Heart right ventricle (tissue), 16 donors: ENCODE measurements around the gene SMC1A. TPM values are rescaled to one million over a fixed set of nuclear protein-coding genes. Genes with fewer than 3 reads are reported as not detected.
"Not testable (repeated sequence)": the region's sequence is repeated elsewhere in the genome, so short reads cannot be mapped to it uniquely, and the experiment has no call there.

Experiments used
- ATAC-seq, 8 donors: fragments of 200-7000 bp; cut with Tn5 transposase; one replicate each; pipeline ENCODE4 v1.9.1; 2020; ENCODE audit warnings: mild to moderate bottlenecking in 8 of 8, moderate library complexity in 8 of 8, moderate number of reproducible peaks in 1 of 8
- DNase-seq, 2 donors: peaks; one replicate each; pipeline ENCODE4 v3.0.0-alpha.2; 2020
- H3K27ac ChIP-seq, 10 donors: fragments of 200-600 bp; sonication (generic) in 2 of 10; one replicate each; pipeline versions ENCODE4 v1.5.0 to v1.8.0; 2020 to 2022; ENCODE audit warnings: mild to moderate bottlenecking in 3 of 10
- H3K27me3 ChIP-seq, 7 donors: fragments of 200-600 bp; one replicate each; pipeline ENCODE4 v1.8.0; 2021 to 2022; ENCODE audit warnings: mild to moderate bottlenecking in 2 of 7
- H3K36me3 ChIP-seq, 9 donors: fragments of 200-600 bp; sonication (generic) in 1 of 9; one replicate each; pipeline versions ENCODE4 v1.5.0 to v1.8.0; 2020 to 2022; ENCODE audit warnings: mild to moderate bottlenecking in 2 of 9
- H3K4me1 ChIP-seq, 9 donors: fragments of 200-600 bp; sonication (generic) in 1 of 9; one replicate each; pipeline versions ENCODE4 v1.5.0 to v1.8.0; 2020 to 2022; ENCODE audit warnings: mild to moderate bottlenecking in 4 of 9
- H3K4me3 ChIP-seq, 10 donors: fragments of 200-600 bp; sonication (generic) in 2 of 10; one replicate each; pipeline versions ENCODE4 v1.5.0 to v1.8.0; 2020 to 2022; ENCODE audit warnings: mild to moderate bottlenecking in 7 of 10, moderate library complexity in 2 of 10
- H3K9me3 ChIP-seq, 11 donors: fragments of 200-600 bp in 10 of 11; sonication (generic) in 2 of 11; one replicate each; pipeline versions ENCODE4 v1.5.0 to v1.8.0; 2013 to 2022; ENCODE audit warnings: mild to moderate bottlenecking in 2 of 11, control low read depth in 1 of 11, moderate library complexity in 1 of 11
- WGBS, 2 donors: extraction: QIAGEN DNeasy Blood & Tissue Kit; methylation state at CpG; one replicate each; pipeline ENCODE4 v1.1.7; 2013; ENCODE audit warnings: inconsistent platforms in 1 of 2; 5-methylcytosine and 5-hydroxymethylcytosine counted together
- intact Hi-C, 10 donors: fragments of 100-400 bp; cut with DNase I; formaldehyde crosslinking; loops; one replicate each; pipeline versions ENCODE4 v1.11.1 to v1.14.2; 2022
- long read RNA-seq, 3 donors: library from polyadenylated mRNA; unstranded; transcript quantifications; one replicate each; pipeline ENCODE4 v2.0.0, GENCODE V29; 2020 to 2021
- polyA plus RNA-seq, 2 donors: library from polyadenylated mRNA; stranded (reverse); fragments of 200-250 nt; gene quantifications; one replicate each; pipeline ENCODE4 v1.2.3, GENCODE V29; 2013
- total RNA-seq, 10 donors: library from RNA; stranded (reverse); fragmentation: NEBNext Ultra II Directional in 3 of 10; extraction: Animal tissue kit (Norgen Biotek cat#: 25700) in 3 of 10; gene quantifications; one replicate each; pipeline versions ENCODE4 v1.2.1 to v1.2.4, GENCODE V29; 2021 to 2023
- TF ChIP-seq, protein P1 (sequence below), 9 donors: fragments of 200-600 bp; sonication (generic) in 2 of 9; IDR thresholded peaks; one replicate each; pipeline versions ENCODE4 v1.5.0 to v1.8.0; 2021 to 2022; ENCODE audit warnings: antibody characterized with exemption in 9 of 9, mild to moderate bottlenecking in 5 of 9, moderate library complexity in 1 of 9
- donor health status: Arrhythmogenic right ventricular cardiomyopathy.
- donor health status: ischemic (EF 13 %, LVEDD 7.1; RV severe dilation, severe dysfunction).
- donor health status: healthy with polysubstance abuse.
- donor health status: DM: no; HTN: yes; CAD: no.
- donor health status: DM: no; HTN: no; CAD: no.
- donor health status: ischemic (EF 25% LVEDD 6.9; RV normal size, moderate dysfunction).
- donor health status: ischemic (EF 25% LVEDD 5.7; RV mildly dilated, moderate dysfunction).
- donor health status: healthy.
- donor health status: DM: yes; HTN: yes; CAD: no.
- donor health status: Ischemic cardiomyopathy.
- donor health status: ischemic (EF 35%, LVEDD 5.7; RV mildly dilated, moderate dysfunction).
- donor health status: nonischemic (EF 11% LVEDD 7.7; RV severe dilation, severe dysfunction).
- donor health status: DM: yes; HTN: yes; CAD: no.
- donor health status: PGD.
- donor health status: ischemic (EF 29% LVEDD 5.4; RV normal size, mild dysfunction).
- donor health status: nonischemic (EF 23%, LVEDD 6.1; RV moderate dilation, normal function).

Gene SMC1A
- total RNA-seq (10 to 100 TPM; 27.4 to 55.1 (median 35.8) TPM), polyA plus RNA-seq (10 to 100 TPM in 1 of 2 donors, 1 to 10 TPM in 1; 9.5 to 22.4 TPM)
- long read RNA-seq, donor 1, full-length matches to known transcripts: 13 of 51 reads
- long read RNA-seq, donor 1, partial matches to known transcripts: 29 of 51 reads
- long read RNA-seq, donor 1, other reads (novel, unspliced or antisense): 9 of 51 reads
- long read RNA-seq, donor 2, full-length matches to known transcripts: 9 of 53 reads
- long read RNA-seq, donor 2, partial matches to known transcripts: 35 of 53 reads
- long read RNA-seq, donor 2, other reads (novel, unspliced or antisense): 9 of 53 reads
- long read RNA-seq, donor 3, full-length matches to known transcripts: 6 of 116 reads
- long read RNA-seq, donor 3, partial matches to known transcripts: 84 of 116 reads
- long read RNA-seq, donor 3, other reads (novel, unspliced or antisense): 26 of 116 reads

DNA sequence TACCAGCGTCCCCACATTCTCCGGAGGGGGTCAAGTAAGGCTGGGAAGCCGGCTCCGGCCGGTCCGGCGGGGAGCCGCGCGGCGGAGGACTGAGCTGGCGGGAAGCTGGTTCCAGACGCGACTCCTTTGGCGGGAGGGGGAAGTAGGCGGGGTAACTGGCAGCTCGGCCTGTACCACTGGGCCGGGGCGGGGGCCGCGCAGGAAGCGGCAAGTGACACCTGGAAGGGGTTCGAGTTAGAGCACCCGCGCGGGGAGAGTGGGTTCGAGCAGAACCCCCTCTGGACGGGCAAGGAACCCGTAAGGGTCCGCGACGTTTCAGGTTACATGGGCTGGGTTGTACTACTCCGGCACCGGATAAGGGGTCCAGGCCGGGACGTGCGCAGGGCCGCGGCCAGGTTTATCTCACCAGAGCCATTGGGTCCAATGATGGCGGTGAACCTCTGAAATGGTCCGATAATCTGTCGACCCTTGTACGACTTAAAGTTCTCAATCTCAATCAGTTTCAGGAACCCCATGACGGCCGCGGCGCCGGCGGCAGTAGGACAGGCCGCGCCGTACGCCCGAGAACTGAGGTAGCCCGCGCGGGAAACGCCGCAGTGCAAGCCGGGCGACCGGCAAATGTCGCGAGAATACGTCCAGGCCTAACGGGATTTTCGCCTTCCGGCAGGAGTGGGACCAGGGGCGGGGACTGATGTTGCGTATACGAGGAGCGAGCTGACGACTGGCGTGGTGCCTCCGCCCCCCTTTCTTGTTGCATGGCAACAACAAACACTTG is at the start of gene SMC1A:
Gene SMC1A (minus strand): TSS at position 569 of the 775 bp plus-strand sequence. CDS start 54 bp downstream, at position 515.
- peak within 1 kb of the TSS; percentile 81 to 96 (median 92) for H3K27ac ChIP-seq
- H3K27me3 ChIP-seq: no peaks in the 10 kb centered on the region
- 0% methylated on average over 60 to 73 of the region's 75 CpGs for WGBS, 2 donors
- peaks cover 0 to 8% (median 0%) of the 10 kb centered on the region in 9 donors for H3K36me3 ChIP-seq
- H3K4me3 ChIP-seq: peak within 1 kb of the TSS; percentile 50 to 83 (median 70)
- intact Hi-C loops: loop anchor here in 1 of 10 donors (10.0 kb wide), 1 partner anchor 197 kb away; the partner anchor contains the start of gene KDM5C
- H3K4me1 ChIP-seq: peaks cover 0 to 29% (median 14%) of the 10 kb centered on the region in 9 donors
- DNase-seq (peak; percentile 94 to 97), ATAC-seq (peak; percentile 97 to 99 (median 98))
- no peaks in the 10 kb centered on the region for H3K9me3 ChIP-seq
- TF ChIP-seq, protein P1, sequence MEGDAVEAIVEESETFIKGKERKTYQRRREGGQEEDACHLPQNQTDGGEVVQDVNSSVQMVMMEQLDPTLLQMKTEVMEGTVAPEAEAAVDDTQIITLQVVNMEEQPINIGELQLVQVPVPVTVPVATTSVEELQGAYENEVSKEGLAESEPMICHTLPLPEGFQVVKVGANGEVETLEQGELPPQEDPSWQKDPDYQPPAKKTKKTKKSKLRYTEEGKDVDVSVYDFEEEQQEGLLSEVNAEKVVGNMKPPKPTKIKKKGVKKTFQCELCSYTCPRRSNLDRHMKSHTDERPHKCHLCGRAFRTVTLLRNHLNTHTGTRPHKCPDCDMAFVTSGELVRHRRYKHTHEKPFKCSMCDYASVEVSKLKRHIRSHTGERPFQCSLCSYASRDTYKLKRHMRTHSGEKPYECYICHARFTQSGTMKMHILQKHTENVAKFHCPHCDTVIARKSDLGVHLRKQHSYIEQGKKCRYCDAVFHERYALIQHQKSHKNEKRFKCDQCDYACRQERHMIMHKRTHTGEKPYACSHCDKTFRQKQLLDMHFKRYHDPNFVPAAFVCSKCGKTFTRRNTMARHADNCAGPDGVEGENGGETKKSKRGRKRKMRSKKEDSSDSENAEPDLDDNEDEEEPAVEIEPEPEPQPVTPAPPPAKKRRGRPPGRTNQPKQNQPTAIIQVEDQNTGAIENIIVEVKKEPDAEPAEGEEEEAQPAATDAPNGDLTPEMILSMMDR (IDR thresholded peaks at IDR 0.05): no peak

DNA sequence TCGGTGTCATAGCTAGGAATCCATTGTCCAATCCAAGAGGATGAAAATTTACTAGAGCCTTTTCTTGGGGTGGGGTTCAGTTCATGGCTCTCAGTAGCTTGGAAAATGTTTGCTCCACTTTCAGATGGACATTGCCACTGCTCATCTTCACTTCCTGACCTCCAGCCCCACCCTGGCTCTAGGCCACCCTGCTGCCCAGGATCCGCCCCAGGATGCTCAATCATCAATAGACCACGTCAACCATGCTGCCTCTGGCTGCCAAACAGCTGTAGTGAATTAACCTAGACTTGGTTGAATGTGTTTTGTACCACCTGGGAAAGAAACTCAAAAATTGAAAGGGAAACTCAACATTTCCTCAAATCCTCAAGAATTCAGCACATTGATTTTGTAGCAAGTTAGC is 48.9 kb upstream of the SMC1A start:
- H3K27ac ChIP-seq: no peak overlapping the region
- H3K27me3 ChIP-seq: peaks cover 0 to 87% (median 0%) of the 10 kb centered on the region in 7 donors
- no peaks in the 10 kb centered on the region for H3K36me3 ChIP-seq
- DNase-seq (no peak), ATAC-seq (no peak)
- no peaks in the 10 kb centered on the region for H3K9me3 ChIP-seq
- no peaks in the 10 kb centered on the region for H3K4me1 ChIP-seq
- no peak overlapping the region for H3K4me3 ChIP-seq
- TF ChIP-seq, protein P1 (IDR thresholded peaks at IDR 0.05): no peak
- WGBS, 2 donors: 73 to 86% methylated on average over 3 of the region's 3 CpGs
- intact Hi-C loops: loop anchor here in 1 of 10 donors (10.0 kb wide), 1 partner anchor 57 kb away; no protein-coding TSS in a partner anchor

DNA sequence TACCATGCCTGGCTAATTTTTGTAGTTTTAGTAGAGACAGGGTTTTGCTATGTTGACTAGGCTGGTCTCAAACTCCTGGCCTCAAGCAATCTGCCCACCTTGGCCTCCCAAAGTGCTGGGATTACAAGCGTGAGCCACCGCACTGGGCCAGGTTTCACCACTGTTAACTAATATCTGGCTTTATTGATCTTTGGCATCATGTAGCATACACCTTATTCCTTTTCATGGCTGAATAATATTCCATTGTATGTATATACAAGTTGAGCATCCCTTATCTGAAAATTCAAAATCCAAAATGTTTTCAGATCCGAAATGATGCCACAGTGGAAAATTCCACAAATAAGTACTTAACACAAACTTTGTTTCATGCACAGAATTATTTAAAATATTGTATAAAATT is 46.2 kb upstream of the SMC1A start:
- ATAC-seq, intact Hi-C loops: not testable (repeated sequence)
- 85 to 94% methylated on average over 3 of the region's 3 CpGs for WGBS, 2 donors

DNA sequence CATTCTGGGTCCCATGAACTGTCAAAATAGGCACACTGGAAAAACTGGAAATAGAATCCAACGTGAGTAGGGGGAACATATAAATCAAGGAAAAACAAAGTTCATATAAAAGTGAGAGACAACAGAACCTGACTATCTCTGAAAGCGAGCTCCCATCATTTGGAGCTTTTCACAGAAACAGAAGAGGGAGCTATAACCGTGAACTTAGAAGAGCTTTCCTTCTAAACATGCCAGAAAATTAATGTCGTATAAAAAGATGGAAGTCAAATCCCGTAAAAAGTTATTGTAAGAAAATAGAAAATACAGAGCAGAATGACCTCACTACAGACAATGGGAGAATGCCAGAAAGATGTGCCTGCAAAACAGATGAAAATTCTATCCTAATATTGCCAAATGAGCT is 35.6 kb upstream of the SMC1A start:
- intact Hi-C loops: no loop called here
- no peak for DNase-seq
- TF ChIP-seq, protein P1 (IDR thresholded peaks at IDR 0.05): no peak
- ATAC-seq: no peak
- Histone ChIP-seq H3K36me3 (no peaks in the 10 kb centered on the region), H3K4me1 (no peaks in the 10 kb centered on the region), H3K27me3 (peaks cover 0 to 73% (median 0%) of the 10 kb centered on the region in 7 donors), H3K4me3 (no peak overlapping the region), H3K27ac (no peak overlapping the region), H3K9me3 (no peaks in the 10 kb centered on the region)
- WGBS, 2 donors: 32 to 60% methylated on average over 5 of the region's 5 CpGs

More for the DNA sequence above, 46.2 kb upstream of the SMC1A start:
- H3K27me3 ChIP-seq: peaks cover 0 to 80% (median 0%) of the 10 kb centered on the region in 7 donors
- not testable (repeated sequence) for H3K36me3 ChIP-seq, H3K9me3 ChIP-seq, H3K4me3 ChIP-seq, DNase-seq, H3K4me1 ChIP-seq, H3K27ac ChIP-seq
